Vagina (tissue), 2 donors: ENCODE measurements around the gene TRMT1L.

Source experiments
- CTCF ChIP-seq, 3 experiments: fragments of 450-650 bp in 2 of 3; fragments of 200-600 bp in 1 of 3; sonication (generic) in 1 of 3; IDR thresholded peaks; one replicate each; pipeline ENCODE4 v1.5.1; 2017 to 2019; ENCODE audit warnings: antibody characterized with exemption in 3 of 3, mild to moderate bottlenecking in 2 of 3, moderate library complexity in 2 of 3
- POLR2A ChIP-seq, 2 donors: fragments of 450-650 bp; IDR thresholded peaks; one replicate each; pipeline ENCODE4 v1.6.1; 2017; ENCODE audit warnings: antibody characterized with exemption in 2 of 2, mild to moderate bottlenecking in 2 of 2, moderate library complexity in 2 of 2
- POLR2AphosphoS5 ChIP-seq, 2 donors: sonication (generic); formaldehyde crosslinking; IDR thresholded peaks; one replicate each; pipeline ENCODE4 v1.9.0; 2017; ENCODE audit warnings: antibody characterized with exemption in 2 of 2, mild to moderate bottlenecking in 2 of 2, low read depth in 1 of 2; ENCODE audit not compliant: insufficient read depth in 1 of 2

DNA sequence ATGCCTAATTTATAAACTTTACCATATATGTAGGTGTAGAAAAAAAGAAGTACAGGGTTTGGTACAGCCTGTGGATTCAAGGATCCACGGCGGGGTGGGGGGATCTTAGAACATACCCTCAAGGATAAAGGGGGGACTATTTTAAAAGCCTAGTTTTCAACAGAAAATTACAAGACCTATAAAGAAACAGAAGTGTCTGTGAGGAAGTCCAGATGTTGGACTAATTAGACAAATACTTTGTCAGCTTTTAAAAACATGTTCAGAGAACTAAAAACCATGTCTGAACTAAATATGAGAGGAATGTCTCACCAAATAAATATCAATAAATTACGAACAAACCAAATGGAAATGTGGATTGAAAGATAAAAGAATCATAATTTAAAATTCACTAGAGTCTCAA lies 51.6 kb downstream of the TRMT1L start:
- no peak for TF ChIP-seq POLR2A (IDR thresholded peaks at IDR 0.05)
- TF ChIP-seq CTCF (IDR thresholded peaks at IDR 0.05): no peak
- TF ChIP-seq POLR2AphosphoS5 (IDR thresholded peaks at IDR 0.05; ENCODE audit: insufficient read depth in 1 of 2, low read depth in 1 of 2): no peak
